ENCODE measurements around the gene PROSER3.

- TF ChIP-seq, protein P1, sequence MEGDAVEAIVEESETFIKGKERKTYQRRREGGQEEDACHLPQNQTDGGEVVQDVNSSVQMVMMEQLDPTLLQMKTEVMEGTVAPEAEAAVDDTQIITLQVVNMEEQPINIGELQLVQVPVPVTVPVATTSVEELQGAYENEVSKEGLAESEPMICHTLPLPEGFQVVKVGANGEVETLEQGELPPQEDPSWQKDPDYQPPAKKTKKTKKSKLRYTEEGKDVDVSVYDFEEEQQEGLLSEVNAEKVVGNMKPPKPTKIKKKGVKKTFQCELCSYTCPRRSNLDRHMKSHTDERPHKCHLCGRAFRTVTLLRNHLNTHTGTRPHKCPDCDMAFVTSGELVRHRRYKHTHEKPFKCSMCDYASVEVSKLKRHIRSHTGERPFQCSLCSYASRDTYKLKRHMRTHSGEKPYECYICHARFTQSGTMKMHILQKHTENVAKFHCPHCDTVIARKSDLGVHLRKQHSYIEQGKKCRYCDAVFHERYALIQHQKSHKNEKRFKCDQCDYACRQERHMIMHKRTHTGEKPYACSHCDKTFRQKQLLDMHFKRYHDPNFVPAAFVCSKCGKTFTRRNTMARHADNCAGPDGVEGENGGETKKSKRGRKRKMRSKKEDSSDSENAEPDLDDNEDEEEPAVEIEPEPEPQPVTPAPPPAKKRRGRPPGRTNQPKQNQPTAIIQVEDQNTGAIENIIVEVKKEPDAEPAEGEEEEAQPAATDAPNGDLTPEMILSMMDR (IDR thresholded peaks at IDR 0.05): no peak
- no peak for TF ChIP-seq POLR2A (IDR thresholded peaks at IDR 0.05)
Measured at GRCh38 chr19:35751839-35752745, 5.9 kb upstream of the PROSER3 start.
